GM19438 (cell line): ENCODE measurements around the gene PTMS.
A peak's percentile ranks its signal among the peaks of the same experiment; 100 is the strongest.

Experiments used
- ATAC-seq: cut with Tn5 transposase; IDR thresholded peaks from one replicate; pipeline ENCODE4 v1.9.1; 2021; ENCODE audit warnings: low read depth; ENCODE audit not compliant: unreplicated experiment

The PTMS gene

DNA sequence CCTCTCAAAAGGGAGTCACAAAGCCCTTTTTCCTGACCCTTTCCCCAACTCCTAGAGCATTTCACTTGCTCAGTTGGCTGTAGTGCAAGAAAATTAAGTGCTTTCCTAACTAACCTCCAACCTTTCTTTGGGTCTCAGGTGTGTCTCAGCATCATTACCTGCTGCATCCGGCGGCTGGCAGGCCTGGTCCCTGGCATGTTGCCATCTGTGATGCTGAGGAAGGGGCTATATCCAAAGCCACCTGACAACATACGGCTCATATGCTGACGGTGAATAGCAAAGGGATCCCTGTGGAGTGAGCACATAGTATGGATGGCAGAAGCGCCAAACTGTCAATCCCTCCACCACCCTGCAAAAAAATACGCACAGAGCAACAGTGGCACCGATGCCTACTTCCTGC lies 14.4 kb upstream of the PTMS start:
- ATAC-seq, result no peak

DNA sequence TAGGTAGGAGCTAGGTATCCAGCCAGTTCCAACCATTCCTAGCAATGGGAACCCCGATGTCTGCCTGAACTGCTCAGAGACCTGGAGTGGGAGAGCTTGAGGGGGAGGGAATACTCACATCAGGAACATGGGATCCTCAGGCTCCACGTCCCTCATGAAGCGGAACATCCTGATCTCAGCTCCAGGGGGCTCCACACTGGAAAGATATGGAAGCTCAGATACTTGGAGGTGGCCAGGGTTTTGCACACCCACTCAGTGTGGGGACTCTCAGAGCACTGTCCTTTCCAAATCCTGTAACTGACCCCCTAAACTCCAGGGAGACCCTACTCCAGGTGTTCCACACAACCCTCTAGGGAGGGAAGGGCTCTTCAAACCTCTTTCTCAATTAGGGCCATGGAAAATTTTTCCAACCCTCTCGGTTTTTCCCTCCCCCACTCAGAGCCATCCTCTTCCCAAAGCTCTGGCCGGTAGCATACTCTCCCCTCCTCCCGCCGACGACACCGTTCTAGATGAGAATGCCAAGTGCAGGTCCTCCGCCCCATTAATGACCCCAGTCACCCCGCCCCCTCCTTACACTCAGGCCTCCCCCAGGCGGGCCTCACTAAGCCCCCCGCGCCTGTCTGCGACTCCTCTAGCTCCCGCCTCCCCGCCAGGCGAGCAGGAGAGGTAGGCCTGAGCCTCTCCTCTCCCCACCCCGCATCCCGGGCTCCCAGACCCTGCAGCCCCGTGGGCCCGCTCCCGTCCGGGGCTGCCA lies 13.8 kb upstream of the PTMS start:
- no peak for ATAC-seq

DNA sequence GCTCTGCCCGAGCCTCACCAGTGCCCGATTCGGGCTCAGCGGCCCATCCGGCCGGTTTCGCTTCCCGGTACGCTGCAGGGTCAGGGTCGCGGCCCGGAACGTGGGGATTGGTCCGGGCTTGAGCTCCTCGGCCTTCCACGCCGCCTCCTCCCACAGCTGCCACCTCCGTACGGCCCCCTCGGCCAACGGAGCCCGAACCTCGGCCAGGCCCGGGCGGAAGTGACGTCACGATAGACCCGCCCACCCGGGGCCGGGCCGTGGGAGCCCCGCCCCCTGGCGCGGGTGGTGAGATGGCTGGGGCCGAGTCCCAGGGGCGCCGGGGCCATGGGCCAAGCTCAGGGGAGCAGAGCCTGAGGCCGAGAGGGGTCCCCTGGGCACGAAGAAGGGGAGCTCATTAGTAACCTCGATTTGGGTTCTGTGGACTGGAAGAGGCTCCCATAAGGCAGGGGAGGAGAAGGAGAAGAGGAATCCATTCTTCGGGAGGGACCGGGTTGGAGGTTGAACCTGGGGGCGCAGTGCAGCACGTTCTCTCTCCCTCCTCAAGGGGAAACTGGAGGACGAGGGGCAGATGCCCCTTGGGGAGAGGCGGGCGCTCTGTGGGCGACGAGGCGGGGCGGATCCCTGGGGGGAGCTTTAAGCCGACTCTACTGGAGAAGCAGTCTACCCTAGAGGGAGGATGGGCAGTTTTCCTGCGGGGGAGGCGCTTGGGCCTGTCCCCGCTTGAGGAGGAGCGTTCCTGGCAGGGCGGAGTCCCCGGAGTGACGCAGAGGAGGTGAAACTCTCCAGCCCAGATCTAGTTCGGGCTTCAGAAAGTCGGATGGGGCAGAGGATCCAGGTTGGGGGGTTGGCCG lies 13.0 kb upstream of the PTMS start, which contains the start of gene MLF2:
Gene MLF2 (minus strand): TSS at position 221 of the 851 bp plus-strand sequence. CDS start 807 bp downstream, outside the sequence.
- ATAC-seq, result peak; percentile 89

DNA sequence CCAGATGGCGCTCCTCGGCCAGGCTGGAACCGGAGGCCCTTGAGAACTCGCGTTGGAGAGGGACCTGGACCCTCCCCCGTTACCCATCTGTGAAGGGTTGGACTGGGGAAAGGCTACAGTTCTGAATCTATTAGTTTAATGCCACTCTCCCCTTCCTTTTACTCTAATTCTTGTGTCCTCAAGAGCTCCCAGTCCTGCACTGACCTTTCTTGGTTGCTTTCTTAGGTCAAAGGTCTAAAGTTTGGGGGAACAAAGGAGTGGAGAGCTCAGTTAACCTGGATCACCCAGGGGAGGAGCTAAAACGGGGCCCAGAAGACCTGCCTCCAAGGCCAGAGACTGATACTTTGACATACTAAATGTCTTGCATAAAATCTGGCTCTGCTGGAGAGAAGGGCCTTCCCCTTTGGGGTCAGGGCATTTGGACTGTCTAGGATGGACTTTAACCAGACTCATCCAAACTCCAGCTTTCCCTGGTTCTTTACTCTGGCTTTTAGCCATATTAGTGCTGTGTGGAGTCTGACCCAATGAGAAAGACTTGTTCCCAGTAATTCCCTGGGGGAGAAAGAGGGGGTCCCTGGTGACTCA lies 12.3 kb upstream of the PTMS start:
- no peak for ATAC-seq

DNA sequence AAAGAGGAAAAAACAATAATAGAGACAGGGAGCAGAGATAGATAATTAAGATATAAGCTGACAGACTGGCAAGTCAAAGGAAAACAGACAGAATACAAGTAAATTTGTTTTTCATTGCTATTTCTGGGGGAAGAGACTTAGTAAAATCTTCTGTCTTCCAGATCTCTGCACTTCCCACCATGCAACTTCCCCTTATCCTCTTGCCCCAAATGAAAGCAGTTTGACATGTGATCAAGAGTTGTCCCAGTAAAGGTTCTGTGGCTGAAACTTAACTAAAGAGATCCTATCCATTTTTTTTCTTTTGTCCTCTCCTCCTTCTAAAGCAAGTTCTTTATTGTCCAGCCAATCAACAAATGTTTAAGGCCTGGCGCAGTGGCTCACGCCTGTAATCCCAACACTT lies 11.8 kb upstream of the PTMS start:
- ATAC-seq, result no peak

DNA sequence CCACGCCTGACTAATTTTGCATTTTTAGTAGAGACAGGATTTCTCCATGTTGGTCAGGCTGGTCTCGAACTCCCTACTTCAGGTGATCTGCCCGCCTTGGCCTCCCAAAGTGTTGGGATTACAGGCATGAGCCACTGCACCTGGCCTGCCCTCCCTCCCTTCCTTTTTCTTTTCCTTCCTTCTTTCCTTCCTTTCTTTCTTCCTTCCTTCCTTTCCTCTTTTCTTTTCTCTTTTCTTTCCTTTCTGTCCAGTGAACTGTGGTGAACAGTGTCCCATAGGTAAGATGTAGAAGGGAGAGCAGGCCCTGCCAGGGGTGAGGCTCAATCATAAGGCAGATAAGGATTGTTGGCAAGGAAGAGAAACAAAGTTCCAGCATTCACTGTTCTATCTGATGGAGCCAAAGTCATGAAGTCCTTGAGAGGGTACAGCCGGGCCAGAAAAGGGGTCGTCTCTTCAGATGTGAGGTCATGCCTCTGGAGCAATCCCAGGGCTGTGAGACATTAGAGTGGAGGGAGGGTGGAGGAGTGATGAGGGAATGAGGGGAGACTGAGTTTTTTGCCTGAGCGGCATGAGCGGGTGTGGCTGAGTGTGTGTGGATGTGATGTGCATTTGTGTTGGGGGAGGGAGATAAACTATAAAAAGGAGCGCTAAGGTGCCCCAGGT lies 9.0 kb upstream of the PTMS start:
- ATAC-seq, result no peak

DNA sequence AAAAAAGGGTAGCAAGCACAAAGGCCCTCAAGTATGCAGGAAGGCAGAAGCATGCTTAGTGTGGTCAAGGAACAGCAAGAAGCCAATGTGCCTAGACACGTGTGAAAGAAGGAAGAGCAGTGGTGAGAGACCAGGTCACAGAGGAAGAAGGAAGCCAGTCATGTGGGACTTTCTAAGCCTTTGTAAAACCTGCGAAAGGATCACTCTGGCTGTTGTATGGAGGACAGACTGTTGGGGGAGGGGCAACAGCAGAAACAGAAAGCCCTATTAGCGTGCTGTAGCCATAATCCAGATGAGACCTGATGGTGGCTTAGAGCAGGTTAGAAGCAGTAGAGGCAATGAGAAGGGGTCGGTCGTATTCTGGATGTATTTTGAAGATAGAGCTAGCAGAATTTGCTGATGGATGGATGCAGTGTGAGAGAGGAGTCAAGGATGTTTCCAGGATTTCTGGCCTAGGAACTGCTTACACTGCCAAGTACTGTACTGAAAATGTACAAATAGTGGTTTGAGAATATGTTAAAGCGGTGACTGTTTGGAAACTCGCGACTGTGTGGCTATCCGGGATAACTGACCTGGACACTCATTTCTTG lies 7.6 kb upstream of the PTMS start:
- ATAC-seq, result no peak

DNA sequence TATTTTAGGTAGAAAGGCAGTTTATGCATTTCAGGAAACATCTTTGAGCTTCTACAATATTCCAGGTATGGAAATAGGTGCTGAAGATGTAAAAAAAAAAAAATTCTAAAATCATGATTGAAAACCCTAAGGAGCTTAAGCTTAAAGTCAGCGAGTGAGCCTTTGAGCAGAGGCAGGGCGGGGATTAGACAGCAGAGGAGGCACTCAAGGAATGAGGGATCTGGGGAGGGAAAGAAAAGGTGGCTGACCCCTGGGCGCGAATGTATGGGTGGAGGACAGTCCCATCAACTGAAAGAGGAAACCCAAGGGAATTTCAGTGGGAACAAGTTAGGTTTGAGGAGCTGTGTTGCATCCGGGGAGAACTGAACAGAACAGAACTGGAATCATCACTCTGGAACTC lies 6.4 kb upstream of the PTMS start:
- ATAC-seq, result no peak

DNA sequence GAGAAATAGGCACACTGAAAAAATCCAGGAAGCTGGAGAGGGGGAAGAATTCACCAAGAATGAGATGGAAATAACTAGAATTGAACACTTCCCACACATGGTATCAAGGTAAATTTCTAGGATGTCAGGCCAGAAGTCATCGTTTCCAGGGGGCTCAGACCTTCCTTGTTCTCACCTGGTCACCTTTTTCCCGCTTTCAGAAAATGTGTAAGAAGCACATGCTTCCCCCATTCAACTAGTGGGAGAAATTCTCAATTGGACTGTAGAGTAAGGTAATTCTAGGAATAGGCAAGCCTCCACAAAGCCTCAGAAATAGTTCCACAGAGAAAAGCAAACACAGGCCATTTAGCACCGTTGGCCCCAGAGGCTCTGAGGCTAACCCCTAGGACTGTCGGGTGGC lies 2.8 kb upstream of the PTMS start:
- no peak for ATAC-seq

DNA sequence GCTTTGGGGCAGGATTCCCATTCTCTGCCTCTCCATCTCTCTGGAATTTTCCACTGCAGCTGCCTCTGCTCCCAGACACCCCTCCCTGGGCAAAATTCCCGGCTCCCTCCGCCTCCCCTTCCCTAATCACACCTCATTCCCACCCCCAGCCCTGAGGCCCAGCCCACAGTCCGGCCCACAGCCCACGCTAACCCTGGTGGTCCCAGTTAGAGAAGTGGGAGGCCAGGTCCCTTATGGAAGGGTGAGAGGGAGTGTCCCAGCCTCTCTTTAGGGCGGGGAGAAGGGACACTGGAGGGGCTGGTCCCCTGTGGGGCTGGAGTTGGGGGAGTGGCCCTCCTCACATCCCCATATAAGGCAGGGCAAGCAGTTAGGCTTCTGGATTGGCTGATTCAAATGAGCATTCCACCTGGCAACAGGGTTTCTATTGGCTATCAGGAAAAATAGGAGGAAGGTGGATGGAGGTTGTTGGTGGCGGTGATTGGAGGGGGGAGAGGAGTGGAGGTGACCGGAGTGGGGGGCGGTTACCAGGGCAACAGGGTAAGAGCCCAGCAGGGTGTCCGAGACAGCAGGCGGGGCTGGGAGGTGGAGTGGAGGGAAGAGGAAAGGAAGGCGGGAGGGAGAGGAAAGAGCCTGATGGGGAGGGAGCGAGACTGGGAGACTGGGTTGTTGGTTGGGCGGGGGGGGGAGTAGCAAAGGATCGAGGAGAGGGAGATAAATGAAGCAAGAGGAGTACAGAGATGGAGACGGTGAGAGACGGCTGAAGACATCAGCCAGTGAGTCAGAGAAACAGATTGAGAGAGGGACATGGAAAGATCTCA lies 1.9 kb upstream of the PTMS start:
- ATAC-seq, result peak; percentile 81

DNA sequence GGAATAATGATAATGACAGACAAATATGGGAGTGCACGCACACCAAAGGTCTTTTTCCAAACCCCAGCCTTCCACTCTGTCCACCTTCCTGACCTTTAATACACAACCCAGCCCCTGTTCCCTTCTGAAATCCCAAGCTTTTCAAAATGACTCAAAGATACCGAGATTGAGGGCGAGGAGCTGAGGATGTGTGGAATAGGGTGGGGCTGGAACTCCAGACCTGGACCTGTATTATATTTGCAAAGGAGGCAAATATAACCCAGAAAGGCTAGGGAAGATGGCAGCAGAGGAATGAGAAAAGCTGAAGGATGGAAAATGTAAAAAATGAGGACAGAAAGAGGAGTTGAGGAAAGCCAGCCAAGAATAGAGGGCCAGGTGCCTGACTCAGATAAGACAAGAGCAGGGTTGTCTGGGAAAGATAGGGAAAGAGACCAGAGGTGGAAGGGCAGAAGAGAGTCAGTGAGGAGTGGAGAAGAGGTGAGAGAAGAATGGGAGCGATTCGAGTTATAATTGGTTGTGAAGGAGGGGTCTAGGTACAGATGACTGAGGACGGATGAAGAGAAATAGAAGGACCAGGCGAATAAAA lies 1.0 kb upstream of the PTMS start:
- ATAC-seq, result no peak

DNA sequence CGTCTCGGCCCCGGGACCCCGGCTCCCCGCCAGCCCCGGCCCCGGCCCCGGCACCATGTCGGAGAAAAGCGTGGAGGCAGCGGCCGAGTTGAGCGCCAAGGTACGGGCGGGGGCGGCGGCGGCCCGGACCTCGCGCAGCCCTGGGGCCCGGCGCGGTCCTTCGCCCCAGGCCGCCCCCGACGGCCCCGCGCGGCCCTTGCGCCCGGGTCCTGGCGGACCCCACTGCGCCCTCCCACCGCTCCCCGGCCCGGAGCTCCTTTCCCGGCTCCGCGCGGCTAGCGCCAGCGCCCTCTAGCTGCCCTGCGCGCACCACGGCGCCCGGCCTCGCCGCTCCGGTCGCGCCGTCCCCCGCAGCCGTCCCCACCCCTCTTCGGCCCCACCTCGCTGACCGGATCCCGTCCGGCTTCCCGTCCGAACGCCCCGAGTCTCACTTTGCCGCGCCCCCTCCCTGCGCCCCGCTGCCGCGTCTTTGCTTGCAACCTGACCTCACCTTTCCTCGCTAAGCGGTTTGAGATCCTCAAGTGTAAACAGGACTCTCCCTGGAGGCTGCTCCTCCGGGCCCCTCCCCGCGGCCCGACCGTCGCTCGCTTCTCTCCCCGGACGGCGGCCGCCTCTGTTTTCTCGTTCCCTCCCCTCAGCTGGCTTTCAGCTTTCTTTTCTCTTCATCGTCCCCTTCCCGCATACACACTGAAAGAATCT lies 637 bp downstream of the PTMS start:
- ATAC-seq, result peak; percentile 46

DNA sequence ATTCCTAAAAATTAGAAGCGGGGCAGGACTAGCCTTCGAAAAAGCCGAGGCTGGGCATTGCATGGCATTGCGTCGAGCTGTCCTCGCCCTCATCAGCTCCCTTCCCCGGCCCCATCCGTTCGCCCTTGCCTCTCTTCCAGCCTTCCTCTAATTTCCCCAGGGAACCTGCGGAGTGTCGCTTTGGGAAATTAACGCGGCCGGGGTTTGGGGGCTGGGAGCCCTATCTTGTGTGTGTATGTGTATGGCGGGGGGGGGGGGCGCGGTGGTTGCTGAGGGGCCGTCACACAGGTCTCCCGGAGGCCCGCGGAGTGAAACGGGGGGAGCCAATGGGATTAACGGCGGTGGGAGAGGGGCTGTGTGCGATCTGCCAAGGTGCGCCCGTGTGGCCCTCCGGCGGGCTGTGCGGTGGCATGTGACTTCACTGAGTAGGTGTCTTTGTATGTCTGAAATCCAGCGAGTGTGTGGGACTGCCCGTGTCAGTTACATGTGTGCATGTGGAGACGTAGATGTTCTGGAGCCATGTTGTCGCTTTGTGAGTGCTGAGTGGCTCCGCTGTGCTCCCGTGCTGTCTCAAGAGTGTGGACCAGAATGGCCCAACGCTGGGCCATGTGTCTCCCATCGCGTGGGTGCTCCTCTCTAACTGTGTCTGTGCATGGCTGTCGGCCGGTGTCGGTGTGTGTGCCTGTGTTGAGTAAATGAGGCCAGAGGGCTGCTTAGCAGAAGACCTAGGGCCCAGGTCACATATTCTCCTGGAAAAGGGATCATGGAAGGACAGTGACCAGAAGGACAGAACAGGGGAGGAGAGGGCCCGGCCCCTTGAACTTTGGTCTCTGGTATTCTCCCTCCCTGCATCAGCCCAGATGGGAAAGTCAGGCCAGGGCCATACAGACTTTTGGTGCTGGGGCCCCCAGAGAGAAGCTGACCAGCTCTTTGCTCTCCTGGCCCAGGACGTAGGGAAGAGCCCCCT lies 1.5 kb downstream of the PTMS start:
- ATAC-seq, result no peak

DNA sequence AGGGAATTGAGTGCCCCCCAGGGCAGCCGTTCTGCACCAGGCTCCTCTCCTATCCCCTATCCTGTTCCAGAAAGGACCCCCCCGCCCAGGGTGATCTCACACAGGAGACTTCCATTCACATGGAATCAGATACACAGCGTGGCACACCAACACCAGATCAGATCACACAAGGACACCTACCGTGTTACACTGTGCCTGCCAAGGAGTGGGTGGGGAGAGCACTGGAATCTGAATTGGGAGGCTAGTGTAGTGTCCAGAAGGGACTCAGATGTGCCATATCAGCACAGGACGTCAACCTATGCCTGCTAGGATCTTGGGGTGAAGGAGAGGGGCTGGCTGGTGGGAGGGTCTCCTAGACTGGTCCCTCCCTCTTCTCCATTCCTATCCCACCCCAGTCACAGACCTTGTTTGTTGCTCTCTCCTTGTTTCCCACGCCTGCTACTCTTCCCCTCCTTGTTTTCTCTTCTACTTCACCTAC lies 2.3 kb downstream of the PTMS start:
- ATAC-seq, result no peak

DNA sequence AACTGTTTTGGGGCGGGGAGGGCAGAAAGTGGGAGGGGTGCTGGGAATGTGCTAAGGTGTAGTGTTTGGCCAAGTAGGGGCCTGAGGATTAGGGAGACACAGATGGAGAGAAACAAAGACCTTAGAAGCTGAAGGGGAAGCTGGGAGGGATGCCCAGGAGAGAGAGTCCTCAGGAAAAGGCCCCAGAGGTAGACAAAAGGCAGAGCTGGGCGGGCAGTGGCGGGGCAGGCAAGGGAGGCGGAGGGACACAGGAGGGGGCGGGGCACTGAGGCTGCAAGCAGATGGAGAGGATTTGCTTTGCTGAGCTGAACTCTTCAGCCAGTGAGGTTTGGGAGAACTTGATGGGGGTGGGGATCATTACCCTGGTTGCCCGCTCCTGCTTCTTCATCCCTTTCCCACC lies 2.8 kb downstream of the PTMS start:
- no peak for ATAC-seq

DNA sequence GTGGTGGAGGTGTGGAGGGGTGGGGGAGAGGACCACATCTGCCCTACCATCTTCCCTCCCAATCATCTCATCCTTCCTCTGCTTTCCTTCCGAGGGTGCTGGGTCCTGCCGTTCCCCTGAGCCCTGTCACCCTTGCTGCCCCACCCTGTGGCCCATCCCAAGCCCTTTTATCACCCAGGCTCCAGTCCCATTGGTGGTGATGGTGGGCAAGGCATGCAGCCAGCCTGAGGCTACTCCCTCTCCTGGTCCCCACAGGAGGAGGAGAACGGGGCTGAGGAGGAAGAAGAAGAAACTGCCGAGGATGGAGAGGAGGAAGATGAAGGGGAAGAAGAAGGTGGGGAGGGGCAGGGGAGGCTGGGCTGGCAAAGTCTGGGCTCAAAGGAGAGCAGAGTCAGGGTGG lies 3.5 kb downstream of the PTMS start:
- no peak for ATAC-seq

DNA sequence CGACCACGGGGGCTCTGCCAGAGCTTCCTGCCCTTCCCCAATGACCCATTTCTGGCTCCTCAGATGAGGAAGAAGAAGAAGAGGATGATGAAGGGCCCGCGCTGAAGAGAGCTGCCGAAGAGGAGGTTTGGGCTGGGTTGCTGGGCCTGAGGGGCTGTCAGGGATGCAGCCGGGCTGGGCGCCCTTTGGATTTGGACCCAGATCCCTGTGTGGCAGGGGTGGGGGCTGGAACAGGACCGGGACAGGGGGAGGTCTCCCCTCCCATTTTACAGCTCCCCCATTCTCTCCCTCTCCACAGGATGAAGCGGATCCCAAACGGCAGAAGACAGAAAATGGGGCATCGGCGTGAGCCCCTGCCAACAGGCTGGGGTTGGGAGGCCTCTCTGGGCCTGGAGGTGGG lies 3.9 kb downstream of the PTMS start:
- ATAC-seq, result no peak

DNA sequence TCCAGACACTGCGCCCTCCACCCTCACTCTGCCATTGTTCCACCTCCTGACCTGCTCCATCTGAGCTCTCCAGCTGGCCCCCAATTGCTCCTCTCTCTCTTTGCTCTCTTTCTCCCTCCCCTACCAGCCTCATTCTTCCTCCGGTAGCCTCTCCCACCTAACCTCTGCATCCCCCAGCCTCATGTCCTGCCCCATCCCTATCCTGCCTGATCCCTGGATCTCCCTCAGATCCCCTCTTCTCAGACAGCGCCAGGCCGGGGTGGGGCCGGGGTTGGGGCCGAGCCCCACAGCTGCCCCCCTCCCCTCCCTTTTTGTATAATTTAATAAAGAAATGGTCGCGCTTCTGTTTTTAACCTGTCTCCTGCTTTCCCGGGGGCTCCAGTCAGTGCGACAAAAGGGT lies 4.4 kb downstream of the PTMS start:
- ATAC-seq, result no peak
